ENCODE measurements around the gene FMOD.
A peak's percentile ranks its signal among the peaks of the same experiment; 100 is the strongest.

Gene FMOD

DNA sequence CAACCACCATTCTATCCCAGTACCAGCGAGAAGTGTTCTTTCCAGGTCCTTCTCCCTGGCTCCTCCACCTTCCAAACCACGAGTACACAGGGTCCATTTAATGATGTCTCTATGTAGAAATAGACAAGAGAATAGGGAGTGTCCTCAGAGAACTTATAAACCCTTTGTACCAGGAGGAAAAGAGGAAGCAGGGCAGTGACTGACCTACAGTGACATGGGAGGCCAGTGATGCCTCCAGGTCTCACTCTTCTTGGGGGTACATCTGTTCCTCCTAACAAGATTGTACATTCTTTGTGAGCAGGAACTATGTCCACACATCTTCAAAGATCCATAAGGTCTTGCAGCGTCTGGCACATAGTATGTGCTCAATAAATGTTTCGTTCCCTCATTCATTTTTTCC is 18.7 kb upstream of the FMOD start:
- H3K4me3 Mint-ChIP-seq = no peak overlapping the region
- no peaks in the 10 kb centered on the region for H3K9me3 Mint-ChIP-seq
- intact Hi-C loops (cut with micrococcal nuclease) = loop anchor here (1.0 kb wide), 1 partner anchor 118 kb away; no protein-coding TSS in a partner anchor
- no peaks in the 10 kb centered on the region for H3K36me3 Mint-ChIP-seq (ENCODE audit: low read depth)
- H3K27me3 Mint-ChIP-seq = peaks cover 6% of the 10 kb centered on the region
- peaks cover 33% of the 10 kb centered on the region for H3K4me1 Mint-ChIP-seq (ENCODE audit: low read depth)
- peak overlapping the region; percentile 5 for H3K27ac Mint-ChIP-seq

- peak overlapping the region; percentile 5 for H3K27ac Mint-ChIP-seq
- no peak overlapping the region for H3K4me3 Mint-ChIP-seq
- H3K9me3 Mint-ChIP-seq = no peaks in the 10 kb centered on the region
- H3K36me3 Mint-ChIP-seq (ENCODE audit: low read depth) = no peaks in the 10 kb centered on the region
- intact Hi-C loops (cut with micrococcal nuclease) = loop anchor here (1.0 kb wide), 1 partner anchor 118 kb away; no protein-coding TSS in a partner anchor
- peaks cover 12% of the 10 kb centered on the region for H3K27me3 Mint-ChIP-seq
- H3K4me1 Mint-ChIP-seq (ENCODE audit: low read depth) = peaks cover 32% of the 10 kb centered on the region
Measured at GRCh38 chr1:203368624-203369451, 17.9 kb upstream of the FMOD start.

- no peak overlapping the region for H3K27ac Mint-ChIP-seq
- intact Hi-C loops (cut with micrococcal nuclease) = no loop called here
- H3K9me3 Mint-ChIP-seq = no peaks in the 10 kb centered on the region
- H3K4me1 Mint-ChIP-seq (ENCODE audit: low read depth) = peaks cover 24% of the 10 kb centered on the region
- no peaks in the 10 kb centered on the region for H3K36me3 Mint-ChIP-seq (ENCODE audit: low read depth)
- H3K4me3 Mint-ChIP-seq = no peak overlapping the region
- H3K27me3 Mint-ChIP-seq = peaks cover 10% of the 10 kb centered on the region
Measured at GRCh38 chr1:203367057-203367456, 16.1 kb upstream of the FMOD start.

DNA sequence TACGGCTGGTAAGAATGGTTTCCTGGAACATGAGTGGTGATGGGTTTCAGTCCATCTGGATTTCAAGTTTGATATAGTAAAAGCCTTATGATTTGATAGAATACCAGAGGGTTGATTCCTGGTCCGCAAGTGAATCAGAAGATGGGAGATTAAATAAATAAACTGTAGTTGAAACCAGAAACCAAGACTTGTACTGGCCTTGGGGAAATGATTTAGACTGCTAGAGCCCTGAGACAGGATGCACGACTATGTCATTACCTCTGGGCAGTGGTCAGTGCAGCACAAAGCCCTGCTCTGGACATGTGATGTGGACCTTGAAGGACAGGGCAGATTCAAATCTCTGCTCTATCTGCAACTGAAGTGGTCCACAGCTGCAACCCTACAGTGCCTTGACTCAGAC is 15.6 kb upstream of the FMOD start:
- H3K36me3 Mint-ChIP-seq (ENCODE audit: low read depth) = no peaks in the 10 kb centered on the region
- intact Hi-C loops (cut with micrococcal nuclease) = no loop called here
- peaks cover 13% of the 10 kb centered on the region for H3K27me3 Mint-ChIP-seq
- H3K4me1 Mint-ChIP-seq (ENCODE audit: low read depth) = peaks cover 30% of the 10 kb centered on the region
- no peaks in the 10 kb centered on the region for H3K9me3 Mint-ChIP-seq
- H3K27ac Mint-ChIP-seq = no peak overlapping the region
- H3K4me3 Mint-ChIP-seq = no peak overlapping the region

DNA sequence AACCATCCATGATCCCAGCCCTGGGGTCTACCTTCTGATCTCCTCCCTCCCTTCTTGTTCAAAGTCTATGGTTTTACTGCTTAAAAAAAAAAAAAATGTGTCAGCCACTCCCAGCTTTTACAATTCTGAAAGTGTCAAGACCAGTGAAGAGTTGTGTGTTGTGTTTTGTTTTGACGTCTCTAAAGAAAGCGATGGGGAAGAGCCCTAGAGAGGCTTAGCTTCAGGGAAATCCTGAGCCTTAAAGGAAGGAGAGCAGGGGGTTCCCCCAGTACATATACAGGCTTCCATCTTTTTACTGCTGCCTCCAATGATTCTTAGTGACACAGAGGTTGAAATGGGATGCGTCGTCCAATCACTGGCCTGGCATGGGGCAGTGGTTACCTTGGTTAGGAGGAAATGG is 13.9 kb upstream of the FMOD start:
- intact Hi-C loops (cut with micrococcal nuclease) = no loop called here
- no peak overlapping the region for H3K4me3 Mint-ChIP-seq
- peaks cover 21% of the 10 kb centered on the region for H3K27me3 Mint-ChIP-seq
- H3K36me3 Mint-ChIP-seq (ENCODE audit: low read depth) = no peaks in the 10 kb centered on the region
- H3K27ac Mint-ChIP-seq = no peak overlapping the region
- no peaks in the 10 kb centered on the region for H3K9me3 Mint-ChIP-seq
- peaks cover 31% of the 10 kb centered on the region for H3K4me1 Mint-ChIP-seq (ENCODE audit: low read depth)

DNA sequence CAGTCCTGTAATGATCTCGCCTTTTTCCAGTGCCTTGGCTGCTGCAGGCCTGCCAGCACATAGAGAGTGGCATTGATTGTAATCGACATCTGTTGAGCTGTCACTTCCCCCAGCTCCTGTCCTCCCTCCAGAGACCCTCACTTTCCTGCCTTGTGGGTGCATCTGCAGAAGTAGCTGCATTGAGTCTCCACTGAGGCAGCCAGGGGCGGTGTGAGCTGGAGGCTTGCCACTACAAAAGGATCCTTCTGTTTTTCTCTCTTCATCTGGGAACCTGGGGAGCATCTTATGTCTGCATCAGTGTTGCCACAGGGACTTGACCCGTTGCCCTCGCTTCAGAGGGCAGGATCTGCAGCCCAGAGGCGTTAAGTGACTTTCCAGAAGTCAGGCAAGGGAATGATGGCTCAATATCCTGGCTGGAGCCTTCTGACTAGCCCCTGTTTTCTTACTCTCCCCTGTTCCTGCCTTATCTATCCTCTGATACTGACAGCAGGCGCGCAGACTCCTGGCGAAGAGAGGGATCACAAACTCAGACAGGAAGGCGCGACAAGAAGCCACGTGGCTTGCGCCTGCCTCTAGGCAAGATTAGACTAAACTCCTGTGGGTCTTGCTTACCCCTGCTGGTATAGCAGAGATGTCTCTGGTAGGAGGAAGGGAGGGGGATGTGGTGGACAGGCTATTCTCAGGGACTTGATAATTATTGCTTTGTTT is 13.3 kb upstream of the FMOD start:
- Mint-ChIP-seq H3K36me3 (ENCODE audit: low read depth) (no peaks in the 10 kb centered on the region), H3K9me3 (no peaks in the 10 kb centered on the region), H3K27ac (no peak overlapping the region), H3K4me3 (no peak overlapping the region), H3K27me3 (peaks cover 26% of the 10 kb centered on the region), H3K4me1 (ENCODE audit: low read depth) (peaks cover 26% of the 10 kb centered on the region)
- intact Hi-C loops (cut with micrococcal nuclease) = no loop called here

- no peak overlapping the region for H3K27ac Mint-ChIP-seq
- H3K4me3 Mint-ChIP-seq = no peak overlapping the region
- peaks cover 13% of the 10 kb centered on the region for H3K4me1 Mint-ChIP-seq (ENCODE audit: low read depth)
- peaks cover 3% of the 10 kb centered on the region for H3K9me3 Mint-ChIP-seq
- no peaks in the 10 kb centered on the region for H3K36me3 Mint-ChIP-seq (ENCODE audit: low read depth)
- H3K27me3 Mint-ChIP-seq = peaks cover 36% of the 10 kb centered on the region
- intact Hi-C loops (cut with micrococcal nuclease) = no loop called here
Measured at GRCh38 chr1:203362720-203363025, 11.8 kb upstream of the FMOD start.

GRCh38 chr1:203361945-203362719 is 11.2 kb upstream of the FMOD start:
- peaks cover 40% of the 10 kb centered on the region for H3K27me3 Mint-ChIP-seq
- no peak overlapping the region for H3K4me3 Mint-ChIP-seq
- H3K27ac Mint-ChIP-seq = no peak overlapping the region
- H3K9me3 Mint-ChIP-seq = peaks cover 8% of the 10 kb centered on the region
- peaks cover 13% of the 10 kb centered on the region for H3K4me1 Mint-ChIP-seq (ENCODE audit: low read depth)
- intact Hi-C loops (cut with micrococcal nuclease) = no loop called here
- no peaks in the 10 kb centered on the region for H3K36me3 Mint-ChIP-seq (ENCODE audit: low read depth)

DNA sequence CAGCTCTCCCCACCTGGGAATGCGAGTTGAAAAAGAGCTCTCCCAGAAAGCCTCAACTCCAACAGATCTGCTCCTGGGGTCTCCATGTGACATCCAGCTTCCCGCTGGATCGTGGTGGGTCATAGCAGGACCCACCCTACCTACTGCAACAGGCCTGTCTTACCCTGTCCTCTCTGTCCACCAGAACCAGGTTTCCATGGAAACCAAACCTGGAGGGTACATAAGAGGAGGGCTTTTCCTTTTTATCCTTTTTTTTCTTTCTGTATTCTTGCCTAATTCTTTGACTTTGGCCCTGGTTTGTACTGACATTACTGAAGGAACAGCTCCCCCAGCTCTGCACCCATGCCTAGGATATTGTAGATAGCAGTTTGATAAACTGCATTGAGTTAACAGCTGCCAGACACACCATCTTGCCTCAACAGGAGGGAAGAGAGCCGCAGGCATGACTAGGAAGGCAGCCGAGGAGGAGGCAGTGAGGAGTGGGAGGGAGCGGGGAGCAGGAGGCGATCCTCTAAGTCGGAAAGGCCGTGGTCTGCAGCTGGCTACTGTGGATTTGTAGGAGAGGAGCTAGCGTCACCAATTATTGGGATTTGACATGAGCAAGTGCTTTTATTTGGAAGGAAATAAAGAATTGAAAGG is 9.7 kb upstream of the FMOD start:
- H3K9me3 Mint-ChIP-seq = peaks cover 16% of the 10 kb centered on the region
- no peak overlapping the region for H3K27ac Mint-ChIP-seq
- intact Hi-C loops (cut with micrococcal nuclease) = no loop called here
- H3K27me3 Mint-ChIP-seq = peaks cover 42% of the 10 kb centered on the region
- H3K36me3 Mint-ChIP-seq (ENCODE audit: low read depth) = no peaks in the 10 kb centered on the region
- H3K4me3 Mint-ChIP-seq = no peak overlapping the region
- peaks cover 13% of the 10 kb centered on the region for H3K4me1 Mint-ChIP-seq (ENCODE audit: low read depth)

- H3K27me3 Mint-ChIP-seq = peaks cover 39% of the 10 kb centered on the region
- H3K4me3 Mint-ChIP-seq = no peak overlapping the region
- H3K36me3 Mint-ChIP-seq (ENCODE audit: low read depth) = no peaks in the 10 kb centered on the region
- peaks cover 13% of the 10 kb centered on the region for H3K4me1 Mint-ChIP-seq (ENCODE audit: low read depth)
- H3K9me3 Mint-ChIP-seq = peaks cover 16% of the 10 kb centered on the region
- intact Hi-C loops (cut with micrococcal nuclease) = no loop called here
- H3K27ac Mint-ChIP-seq = no peak overlapping the region
Measured at GRCh38 chr1:203359010-203359571, 8.2 kb upstream of the FMOD start.

DNA sequence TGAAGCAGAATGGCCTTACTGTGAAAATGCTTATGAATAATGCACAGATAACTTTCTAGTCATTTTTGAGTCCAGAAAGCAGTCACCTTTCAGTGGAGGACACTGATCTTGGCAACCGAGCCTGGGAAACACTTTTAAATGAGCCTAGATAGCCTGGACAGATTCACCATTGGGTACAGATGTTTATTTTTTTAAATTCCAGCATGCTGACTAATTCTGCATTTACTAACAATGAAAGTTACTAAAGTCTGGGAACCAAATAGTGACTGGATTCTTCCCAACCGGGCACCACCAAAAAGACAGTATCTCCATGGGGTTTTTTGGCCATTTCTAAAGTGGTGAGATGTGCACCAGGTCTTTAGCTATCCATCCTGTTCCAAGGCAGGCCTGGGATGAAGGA is 3.3 kb upstream of the FMOD start:
- Mint-ChIP-seq H3K27me3 (peaks cover 55% of the 10 kb centered on the region), H3K27ac (no peak overlapping the region), H3K4me1 (ENCODE audit: low read depth) (peaks cover 8% of the 10 kb centered on the region), H3K4me3 (no peak overlapping the region), H3K9me3 (peaks cover 16% of the 10 kb centered on the region), H3K36me3 (ENCODE audit: low read depth) (no peaks in the 10 kb centered on the region)
- intact Hi-C loops (cut with micrococcal nuclease) = no loop called here

DNA sequence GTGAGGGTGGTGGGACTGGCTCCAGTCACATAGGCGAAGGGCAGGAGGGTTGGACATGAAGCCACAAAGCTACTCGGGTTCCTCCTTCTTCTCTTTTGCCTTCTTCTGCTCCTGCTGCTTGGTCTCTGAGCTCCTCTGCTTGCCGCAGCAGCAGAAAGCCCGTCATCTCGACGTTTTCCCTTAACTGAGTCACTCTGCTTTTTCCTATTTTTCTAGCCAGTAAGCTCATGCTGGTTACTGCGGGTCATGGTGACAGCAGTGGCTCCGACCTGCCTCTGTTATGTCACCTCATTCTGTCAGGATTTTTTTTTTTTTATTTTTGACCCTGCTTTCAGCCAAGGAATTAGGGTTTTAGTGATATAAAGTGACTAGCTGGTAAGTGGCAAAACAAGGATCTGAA is 2.6 kb upstream of the FMOD start:
- peaks cover 51% of the 10 kb centered on the region for H3K27me3 Mint-ChIP-seq
- intact Hi-C loops (cut with micrococcal nuclease) = no loop called here

GRCh38 chr1:203349773-203350524 is 973 bp downstream of the FMOD start:
- Mint-ChIP-seq H3K4me1 (ENCODE audit: low read depth) (peaks cover 8% of the 10 kb centered on the region), H3K4me3 (no peak overlapping the region), H3K27me3 (peaks cover 43% of the 10 kb centered on the region), H3K27ac (no peak overlapping the region), H3K36me3 (ENCODE audit: low read depth) (no peaks in the 10 kb centered on the region), H3K9me3 (no peaks in the 10 kb centered on the region)
- intact Hi-C loops (cut with micrococcal nuclease) = loop anchor here (10.0 kb wide), 1 partner anchor 355 kb away; no protein-coding TSS in a partner anchor

More for the DNA sequence above, 2.6 kb upstream of the FMOD start:
- no peaks in the 10 kb centered on the region for H3K36me3 Mint-ChIP-seq (ENCODE audit: low read depth)
- H3K4me1 Mint-ChIP-seq (ENCODE audit: low read depth) = peaks cover 8% of the 10 kb centered on the region
- H3K27ac Mint-ChIP-seq = no peak overlapping the region
- H3K9me3 Mint-ChIP-seq = peaks cover 16% of the 10 kb centered on the region
- H3K4me3 Mint-ChIP-seq = no peak overlapping the region
